Esophagus squamous epithelium (tissue), 5 donors: ENCODE results near the gene REPIN1. TPM values are rescaled to one million over a fixed set of nuclear protein-coding genes. Genes with fewer than 3 reads are reported as not detected.

Experiments used
- DNase-seq: peaks from one replicate; lab custom pipeline; 2025; lab: John Stamatoyannopoulos, UW
- H3K27ac ChIP-seq, 4 donors: fragments of 200-600 bp; sonication (generic); one replicate each; pipeline ENCODE4 v1.5.1; 2016 to 2019; ENCODE audit warnings: mild to moderate bottlenecking in 1 of 4
- H3K27me3 ChIP-seq, 4 donors: fragments of 200-600 bp; sonication (generic); 1 replicate in 3 of 4; 2 replicates in 1 of 4; pipeline versions ENCODE4 v1.5.1 to v1.6.0; 2017 to 2021; ENCODE audit warnings: antibody characterized with exemption in 1 of 4
- H3K36me3 ChIP-seq, 3 donors: fragments of 200-600 bp; sonication (generic); one replicate each; pipeline ENCODE4 v1.5.1; 2016 to 2019
- H3K4me1 ChIP-seq, 3 donors: fragments of 200-600 bp; sonication (generic); one replicate each; pipeline ENCODE4 v1.5.1; 2017 to 2019
- H3K4me3 ChIP-seq, 4 donors: fragments of 200-600 bp; sonication (generic); 1 replicate in 3 of 4; 2 replicates in 1 of 4; pipeline ENCODE4 v1.5.1; 2016 to 2019; ENCODE audit warnings: mild to moderate bottlenecking in 2 of 4, moderate library complexity in 1 of 4
- H3K9me3 ChIP-seq, 3 donors: fragments of 200-600 bp; sonication (generic); one replicate each; pipeline ENCODE4 v1.5.1; 2016 to 2019
- POLR2A ChIP-seq, 4 donors: fragments of 450-650 bp; IDR thresholded peaks; one replicate each; pipeline ENCODE4 v1.6.1; 2017; ENCODE audit warnings: antibody characterized with exemption in 4 of 4, mild to moderate bottlenecking in 4 of 4, moderate library complexity in 3 of 4
- WGBS, 2 donors: methylation state at CpG; one replicate each; pipeline ENCODE4 v1.1.5; 2018; 5-methylcytosine and 5-hydroxymethylcytosine counted together
- intact Hi-C: fragments of 100-400 bp; cut with DNase I; formaldehyde crosslinking; loops from one replicate; pipeline ENCODE4 v1.15.0; 2022
- total RNA-seq, 4 donors: library from RNA; depleted of rRNA; stranded (reverse); fragments of >200 nt; gene quantifications; one replicate each; pipeline ENCODE4 v1.1.0, GENCODE V29; 2016
- TF ChIP-seq, protein P1 (sequence below), 6 experiments: fragments of 450-650 bp in 4 of 6; fragments of 200-600 bp in 2 of 6; sonication (generic) in 2 of 6; IDR thresholded peaks; one replicate each; pipeline ENCODE4 v1.5.1; 2016 to 2019; ENCODE audit warnings: antibody characterized with exemption in 6 of 6, mild to moderate bottlenecking in 4 of 6, moderate library complexity in 4 of 6
- donor health status: DM: yes; HTN: yes; CAD: no.

REPIN1 gene
- total RNA-seq, 4 donors from 2014 or later = 42.8 to 75.7 (median 63.2) TPM

DNA sequence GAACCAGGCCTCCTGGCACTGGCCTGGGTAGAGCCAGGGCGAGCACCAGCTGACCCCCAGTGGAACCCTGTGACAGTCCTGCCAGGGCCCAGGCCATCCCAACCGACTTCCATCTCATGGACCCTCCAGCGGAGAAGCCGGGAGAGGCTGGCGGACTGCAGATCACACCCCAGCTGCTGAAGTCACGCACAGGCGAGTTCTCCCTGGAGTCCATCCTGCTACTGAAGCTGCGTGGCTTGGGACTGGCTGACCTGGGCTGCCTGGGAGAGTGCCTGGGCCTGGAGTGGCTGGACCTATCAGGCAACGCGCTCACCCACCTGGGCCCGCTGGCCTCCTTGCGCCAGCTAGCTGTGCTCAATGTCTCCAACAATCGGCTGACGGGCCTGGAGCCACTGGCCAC, 31.9 kb upstream of the REPIN1 start:
- H3K4me1 ChIP-seq = peaks cover 25 to 69% (median 37%) of the 10 kb centered on the region in 3 donors
- DNase-seq = no peak

DNA sequence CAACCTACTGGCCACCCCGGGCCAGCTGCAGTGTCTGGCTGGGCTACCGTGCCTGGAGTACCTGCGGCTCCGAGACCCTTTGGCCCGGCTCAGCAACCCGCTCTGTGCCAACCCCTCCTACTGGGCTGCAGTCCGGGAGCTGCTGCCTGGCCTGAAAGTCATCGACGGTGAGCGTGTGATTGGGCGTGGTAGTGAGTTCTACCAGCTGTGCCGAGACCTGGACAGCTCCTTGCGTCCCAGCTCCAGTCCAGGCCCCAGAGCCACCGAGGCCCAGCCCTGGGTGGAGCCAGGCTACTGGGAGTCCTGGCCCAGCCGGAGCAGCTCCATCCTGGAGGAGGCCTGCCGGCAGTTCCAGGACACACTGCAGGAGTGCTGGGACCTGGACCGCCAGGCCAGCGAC, 31.4 kb upstream of the REPIN1 start:
- Histone ChIP-seq H3K27ac (peak overlapping the region in 2 of 4 donors; percentile 69 to 79), H3K9me3 (no peaks in the 10 kb centered on the region), H3K4me3 (no peak overlapping the region), H3K27me3 (peaks cover 0 to 24% (median 6%) of the 10 kb centered on the region in 4 donors), H3K4me1 (peaks cover 26 to 73% (median 37%) of the 10 kb centered on the region in 3 donors), H3K36me3 (peaks cover 0 to 15% (median 0%) of the 10 kb centered on the region in 3 donors)
- intact Hi-C loops = no loop called here
- TF ChIP-seq, protein P1, sequence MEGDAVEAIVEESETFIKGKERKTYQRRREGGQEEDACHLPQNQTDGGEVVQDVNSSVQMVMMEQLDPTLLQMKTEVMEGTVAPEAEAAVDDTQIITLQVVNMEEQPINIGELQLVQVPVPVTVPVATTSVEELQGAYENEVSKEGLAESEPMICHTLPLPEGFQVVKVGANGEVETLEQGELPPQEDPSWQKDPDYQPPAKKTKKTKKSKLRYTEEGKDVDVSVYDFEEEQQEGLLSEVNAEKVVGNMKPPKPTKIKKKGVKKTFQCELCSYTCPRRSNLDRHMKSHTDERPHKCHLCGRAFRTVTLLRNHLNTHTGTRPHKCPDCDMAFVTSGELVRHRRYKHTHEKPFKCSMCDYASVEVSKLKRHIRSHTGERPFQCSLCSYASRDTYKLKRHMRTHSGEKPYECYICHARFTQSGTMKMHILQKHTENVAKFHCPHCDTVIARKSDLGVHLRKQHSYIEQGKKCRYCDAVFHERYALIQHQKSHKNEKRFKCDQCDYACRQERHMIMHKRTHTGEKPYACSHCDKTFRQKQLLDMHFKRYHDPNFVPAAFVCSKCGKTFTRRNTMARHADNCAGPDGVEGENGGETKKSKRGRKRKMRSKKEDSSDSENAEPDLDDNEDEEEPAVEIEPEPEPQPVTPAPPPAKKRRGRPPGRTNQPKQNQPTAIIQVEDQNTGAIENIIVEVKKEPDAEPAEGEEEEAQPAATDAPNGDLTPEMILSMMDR (IDR thresholded peaks at IDR 0.05) = no peak
- no peak for TF ChIP-seq POLR2A (IDR thresholded peaks at IDR 0.05)
- DNase-seq = no peak
- WGBS, 2 donors = 96 to 100% methylated on average over 1 to 5 of the region's 18 CpGs

More for the DNA sequence above, 31.9 kb upstream of the REPIN1 start:
- no peak for TF ChIP-seq POLR2A (IDR thresholded peaks at IDR 0.05)
- TF ChIP-seq, protein P1 (IDR thresholded peaks at IDR 0.05) = no peak
- H3K27me3 ChIP-seq = peaks cover 0 to 20% (median 6%) of the 10 kb centered on the region in 4 donors
- WGBS, 2 donors = 81% methylated on average over 3 of the region's 14 CpGs; no CpG with 5 or more reads in 1 of the 2 donors
- intact Hi-C loops = no loop called here
- H3K4me3 ChIP-seq = no peak overlapping the region
- no peaks in the 10 kb centered on the region for H3K9me3 ChIP-seq
- peaks cover 0 to 17% (median 0%) of the 10 kb centered on the region in 3 donors for H3K36me3 ChIP-seq
- H3K27ac ChIP-seq = peak overlapping the region in 3 of 4 donors; percentile 53 to 79 (median 69)

DNA sequence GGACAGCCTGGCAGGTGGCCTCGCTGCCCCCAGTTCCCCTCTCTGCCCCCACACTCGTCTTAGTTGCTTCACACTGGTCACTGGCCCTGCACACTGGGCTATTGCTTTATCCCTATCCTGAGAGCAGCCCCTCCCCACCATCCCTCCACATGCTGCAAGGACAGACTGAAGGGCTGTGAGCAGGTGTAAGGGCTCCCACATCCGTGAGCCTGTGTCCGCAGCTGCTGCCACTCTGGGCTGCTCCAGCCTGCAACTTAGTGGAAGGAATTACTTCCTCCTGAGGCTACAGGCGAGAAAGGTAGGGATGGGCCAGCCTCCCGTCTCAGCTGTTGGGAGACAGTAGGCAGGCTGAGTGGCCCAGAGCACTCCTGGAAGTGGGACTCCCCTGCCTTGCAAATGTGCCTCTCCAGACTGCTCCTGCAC, 31.0 kb upstream of the REPIN1 start:
- TF ChIP-seq, protein P1 (IDR thresholded peaks at IDR 0.05) = no peak
- no peak for TF ChIP-seq POLR2A (IDR thresholded peaks at IDR 0.05)
- peaks cover 0 to 15% (median 0%) of the 10 kb centered on the region in 3 donors for H3K36me3 ChIP-seq
- no peaks in the 10 kb centered on the region for H3K9me3 ChIP-seq
- H3K4me3 ChIP-seq = no peak overlapping the region
- intact Hi-C loops = no loop called here
- H3K27ac ChIP-seq = peak overlapping the region in 2 of 4 donors; percentile 10 to 69
- peaks cover 0 to 29% (median 6%) of the 10 kb centered on the region in 4 donors for H3K27me3 ChIP-seq
- no peak for DNase-seq
- 81 to 90% methylated on average over 2 to 3 of the region's 6 CpGs for WGBS, 2 donors
- H3K4me1 ChIP-seq = peaks cover 26 to 73% (median 37%) of the 10 kb centered on the region in 3 donors

DNA sequence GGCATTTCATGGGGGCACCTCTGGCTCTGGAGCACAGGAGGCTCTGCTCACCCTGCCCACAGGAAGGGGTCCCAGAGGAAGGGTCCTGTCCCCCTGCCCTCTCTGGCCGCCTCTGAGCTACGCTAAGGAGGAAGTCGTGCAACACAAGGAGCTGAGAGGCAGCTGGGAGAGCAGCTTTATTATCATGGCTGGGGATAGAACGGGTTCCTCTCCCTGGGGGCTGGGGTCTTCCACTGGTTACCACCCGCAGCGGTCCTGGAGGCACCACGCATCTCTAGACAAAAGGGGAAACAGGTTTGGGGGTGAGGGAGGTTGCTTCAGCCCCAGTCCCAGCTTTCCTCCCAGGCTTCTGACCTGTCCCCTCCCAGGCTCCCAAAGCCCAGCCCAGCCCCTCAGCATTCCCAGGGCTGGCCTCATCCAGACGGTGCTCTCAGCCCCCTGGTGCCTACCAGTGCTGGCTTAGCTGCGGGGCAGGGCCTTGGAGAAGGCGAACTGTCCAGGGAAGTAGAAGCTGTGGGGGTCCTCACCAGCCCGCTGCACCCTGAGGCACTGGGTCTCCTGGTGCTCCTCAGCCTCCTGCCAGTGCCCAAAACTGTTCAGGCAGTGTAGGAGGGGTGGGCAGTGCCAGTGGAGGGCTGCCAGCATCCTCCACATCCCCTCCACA, 30.3 kb upstream of the REPIN1 start:
- H3K27me3 ChIP-seq = peaks cover 0 to 33% (median 6%) of the 10 kb centered on the region in 4 donors
- intact Hi-C loops = no loop called here
- H3K36me3 ChIP-seq = peaks cover 0 to 15% (median 0%) of the 10 kb centered on the region in 3 donors
- H3K4me3 ChIP-seq = no peak overlapping the region
- H3K4me1 ChIP-seq = peaks cover 26 to 73% (median 37%) of the 10 kb centered on the region in 3 donors
- TF ChIP-seq, protein P1 (IDR thresholded peaks at IDR 0.05) = no peak
- no peak for TF ChIP-seq POLR2A (IDR thresholded peaks at IDR 0.05)
- no peaks in the 10 kb centered on the region for H3K9me3 ChIP-seq
- peak overlapping the region in 1 of 4 donors; percentile 55 for H3K27ac ChIP-seq
- DNase-seq = no peak
- WGBS, 2 donors = 89 to 100% methylated on average over 1 to 4 of the region's 11 CpGs

DNA sequence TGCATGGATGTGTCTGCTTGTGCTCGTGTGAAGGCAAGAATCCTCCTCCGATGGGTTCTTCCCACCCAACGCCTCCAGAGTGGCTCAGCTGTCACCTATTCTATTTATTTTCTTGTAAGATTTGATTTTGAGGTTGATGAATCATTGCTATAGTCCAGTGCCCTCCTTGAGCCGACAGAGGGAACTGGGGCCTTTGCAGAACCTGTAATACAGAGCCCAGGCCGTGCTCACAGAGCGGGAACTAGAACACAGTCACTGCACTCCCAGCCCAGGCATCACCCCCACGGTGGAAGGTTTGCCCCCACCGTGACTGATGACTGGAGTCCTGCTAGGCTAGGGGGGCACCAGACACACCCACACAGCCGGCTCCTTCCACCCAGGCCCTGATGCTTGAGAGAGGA, 29.2 kb upstream of the REPIN1 start:
- peaks cover 0 to 33% (median 6%) of the 10 kb centered on the region in 4 donors for H3K27me3 ChIP-seq
- peak overlapping the region in 2 of 4 donors; percentile 52 to 68 for H3K4me3 ChIP-seq
- H3K4me1 ChIP-seq = peaks cover 26 to 72% (median 37%) of the 10 kb centered on the region in 3 donors
- intact Hi-C loops = no loop called here
- TF ChIP-seq, protein P1 (IDR thresholded peaks at IDR 0.05) = no peak
- TF ChIP-seq POLR2A (IDR thresholded peaks at IDR 0.05) = no peak
- no peak for DNase-seq
- H3K9me3 ChIP-seq = peaks cover 0 to 3% (median 0%) of the 10 kb centered on the region in 3 donors
- H3K27ac ChIP-seq = peak overlapping the region in 2 of 4 donors; percentile 55 to 88
- H3K36me3 ChIP-seq = peaks cover 0 to 15% (median 0%) of the 10 kb centered on the region in 3 donors
- 31 to 52% methylated on average over 3 of the region's 9 CpGs for WGBS, 2 donors
